IMR-90 (cell line): ENCODE measurements around the gene CDC34. TPM values are rescaled to one million over a fixed set of nuclear protein-coding genes. Genes with fewer than 3 reads are reported as not detected.

ENCODE experiments used
- ATAC-seq: fragments of 200-7000 bp; cut with Tn5 transposase; 2 replicates; pipeline ENCODE4 v1.9.1; 2020; ENCODE audit warnings: low read depth, mild to moderate bottlenecking, moderate library complexity
- BruUV-seq: library from RNA; stranded (reverse); fragments of 400-500 nt; replicated peaks from 2 replicates; lab custom pipeline; 2021; lab: Mats Ljungman, UMichigan
- CTCF ChIA-PET: fragments of 300-600 bp; formaldehyde crosslinking; extraction: SDS; loops from one replicate; lab custom pipeline; 2021; ENCODE audit warnings: antibody characterized with exemption; lab: Yijun Ruan, JAX
- POLR2A ChIA-PET: fragments of 300-600 bp; sonication (Branson Sonifier 250); formaldehyde crosslinking; loops from one replicate; lab custom pipeline; 2022; ENCODE audit warnings: antibody characterized with exemption; ENCODE audit not compliant: unreplicated experiment; lab: Charles Lee
- DNase-seq: peaks from one replicate; pipeline ENCODE4 v3.0.0; 2013
- H2AFZ ChIP-seq: replicated peaks from 2 replicates; pipeline ENCODE3; 2013; ENCODE audit warnings: low read length, mild to moderate bottlenecking; ENCODE audit not compliant: poor library complexity
- H2AK5ac ChIP-seq: 2 replicates; pipeline ENCODE4 v1.6.1; 2013; ENCODE audit warnings: low read depth, low read length, inconsistent platforms
- H2AK9ac ChIP-seq: replicated peaks from 2 replicates; pipeline ENCODE3; 2013; ENCODE audit warnings: mild to moderate bottlenecking, low read depth, low read length, moderate library complexity; ENCODE audit not compliant: poor library complexity
- H2BK120ac ChIP-seq: 2 replicates; pipeline ENCODE4 v1.6.1; 2013; ENCODE audit warnings: low read depth, low read length, inconsistent platforms
- H2BK15ac ChIP-seq: 3 replicates; pipeline ENCODE4 v1.6.1; 2013; ENCODE audit warnings: low read depth, low read length, inconsistent platforms
- H2BK20ac ChIP-seq: 2 replicates; pipeline ENCODE4 v1.6.1; 2013; ENCODE audit warnings: low read depth, mild to moderate bottlenecking, inconsistent platforms, low read length, moderate library complexity
- H2BK5ac ChIP-seq: 2 replicates; pipeline ENCODE4 v1.6.1; 2013; ENCODE audit warnings: mild to moderate bottlenecking, low read depth, low read length, inconsistent platforms; ENCODE audit not compliant: poor library complexity, severe bottlenecking
- H3K14ac ChIP-seq: replicated peaks from 2 replicates; pipeline ENCODE4 v1.6.1; 2013; ENCODE audit warnings: low read depth, low read length, inconsistent platforms
- H3K18ac ChIP-seq: 2 replicates; pipeline ENCODE4 v1.6.1; 2013; ENCODE audit warnings: low read depth, low read length, control low read depth
- H3K23ac ChIP-seq: 2 replicates; pipeline ENCODE4 v1.6.1; 2013; ENCODE audit warnings: low read depth, low read length, inconsistent platforms
- H3K27ac ChIP-seq: 2 replicates; pipeline ENCODE4 v1.5.1; 2013; ENCODE audit warnings: mild to moderate bottlenecking, control low read depth, low read length; ENCODE audit not compliant: insufficient read depth
- H3K27me3 ChIP-seq: 2 replicates; pipeline ENCODE4 v1.6.1; 2013; ENCODE audit warnings: low read length; ENCODE audit not compliant: control insufficient read depth, insufficient read depth
- H3K36me3 ChIP-seq: 2 replicates; pipeline ENCODE4 v1.6.1; 2013; ENCODE audit warnings: low read length, mixed read lengths; ENCODE audit not compliant: control insufficient read depth, insufficient read depth
- H3K4ac ChIP-seq: 2 replicates; pipeline ENCODE4 v1.6.1; 2013; ENCODE audit warnings: low read depth, low read length, inconsistent platforms
- H3K4me1 ChIP-seq: 2 replicates; pipeline ENCODE4 v1.6.1; 2013; ENCODE audit warnings: low read length, mixed read lengths; ENCODE audit not compliant: control insufficient read depth, insufficient read depth
- H3K4me2 ChIP-seq: 2 replicates; pipeline ENCODE4 v1.6.1; 2013; ENCODE audit warnings: low read depth, mild to moderate bottlenecking, control low read depth, low read length, moderate library complexity
- H3K4me3 ChIP-seq: 2 replicates; pipeline ENCODE4 v1.5.1; 2013; ENCODE audit warnings: low read depth, mild to moderate bottlenecking, control low read depth, low read length, moderate library complexity; ENCODE audit not compliant: insufficient read depth
- H3K56ac ChIP-seq: 2 replicates; pipeline ENCODE4 v1.6.1; 2013; ENCODE audit warnings: low read length, inconsistent platforms; ENCODE audit not compliant: insufficient read depth; ENCODE audit errors: extremely low read depth
- H3K79me1 ChIP-seq, 2 experiments: 2 replicates each; pipeline ENCODE4 v1.6.1; 2013; ENCODE audit warnings: low read length in 2 of 2, inconsistent platforms in 1 of 2, low read depth in 1 of 2
- H3K9ac ChIP-seq: 2 replicates; pipeline ENCODE4 v1.6.1; 2013; ENCODE audit warnings: low read depth, low read length, control low read depth
- H3K9me1 ChIP-seq: 2 replicates; pipeline ENCODE4 v1.6.1; 2013; ENCODE audit warnings: low read length, inconsistent platforms; ENCODE audit not compliant: insufficient read depth
- H3K9me3 ChIP-seq: 2 replicates; pipeline ENCODE4 v1.6.1; 2013; ENCODE audit warnings: low read length; ENCODE audit not compliant: control insufficient read depth, insufficient read depth
- H4K20me1 ChIP-seq: 2 replicates; pipeline ENCODE4 v1.6.1; 2013; ENCODE audit warnings: low read length, inconsistent platforms; ENCODE audit not compliant: insufficient read depth
- H4K5ac ChIP-seq: 2 replicates; pipeline ENCODE4 v1.6.1; 2013; ENCODE audit warnings: mild to moderate bottlenecking, low read depth, low read length, control low read depth
- H4K8ac ChIP-seq, 2 experiments: 2 replicates each; pipeline ENCODE4 v1.6.1; 2013; ENCODE audit warnings: low read depth in 2 of 2, low read length in 2 of 2, control low read depth in 1 of 2, inconsistent platforms in 1 of 2
- H4K91ac ChIP-seq: 2 replicates; pipeline ENCODE4 v1.6.1; 2013; ENCODE audit warnings: low read depth, low read length, inconsistent platforms; ENCODE audit not compliant: insufficient read depth
- MXI1 ChIP-seq: IDR thresholded peaks from 2 replicates; pipeline ENCODE4 v1.6.1; 2012; ENCODE audit warnings: low read depth, mild to moderate bottlenecking, low read length, moderate library complexity, borderline replicate concordance
- WGBS, 2 experiments: methylation state at CpG; one replicate each; pipeline versions ENCODE4 v1.1.5 to v1.1.7; 2013; ENCODE audit warnings: missing lambda C conversion rate in 2 of 2; ENCODE audit not compliant: insufficient read length in 1 of 2; ENCODE audit errors: extremely low coverage in 2 of 2; 5-methylcytosine and 5-hydroxymethylcytosine counted together
- dilution Hi-C: fragments of 300-500 bp; cut with HindIII; formaldehyde crosslinking; loops from one replicate; pipeline ENCODE4 v1.14.3; 2018; ENCODE audit warnings: low sequenced_read_pairs; ENCODE audit not compliant: unreplicated experiment
- in situ Hi-C: fragments of 300-500 bp; cut with MboI; formaldehyde crosslinking; loops from 3 replicates; pipeline ENCODE4 v1.14.3; 2019; ENCODE audit warnings: low sequenced_read_pairs, inconsistent platforms, mixed read lengths
- intact Hi-C: fragments of 100-400 bp; cut with micrococcal nuclease; formaldehyde crosslinking; loops from 2 replicates; pipeline ENCODE4 v1.10.0; 2022
- polyA plus RNA-seq, 3 experiments: library from polyadenylated mRNA; depleted of rRNA; stranded (reverse); fragments of >200 nt; gene quantifications; 2 replicates each; pipeline ENCODE4 v1.2.3, GENCODE V29; 2012; ENCODE audit warnings: low replicate concordance in 1 of 3
- total RNA-seq: library from RNA; depleted of rRNA; stranded (reverse); fragments of >200 nt; gene quantifications from 2 replicates; pipeline ENCODE4 v1.2.3, GENCODE V29; 2012

Gene CDC34
- total and polyA plus RNA-seq, 2 of the 4 experiments (the other 2 are of a cell fraction), result 35.7 to 68.9 TPM

DNA sequence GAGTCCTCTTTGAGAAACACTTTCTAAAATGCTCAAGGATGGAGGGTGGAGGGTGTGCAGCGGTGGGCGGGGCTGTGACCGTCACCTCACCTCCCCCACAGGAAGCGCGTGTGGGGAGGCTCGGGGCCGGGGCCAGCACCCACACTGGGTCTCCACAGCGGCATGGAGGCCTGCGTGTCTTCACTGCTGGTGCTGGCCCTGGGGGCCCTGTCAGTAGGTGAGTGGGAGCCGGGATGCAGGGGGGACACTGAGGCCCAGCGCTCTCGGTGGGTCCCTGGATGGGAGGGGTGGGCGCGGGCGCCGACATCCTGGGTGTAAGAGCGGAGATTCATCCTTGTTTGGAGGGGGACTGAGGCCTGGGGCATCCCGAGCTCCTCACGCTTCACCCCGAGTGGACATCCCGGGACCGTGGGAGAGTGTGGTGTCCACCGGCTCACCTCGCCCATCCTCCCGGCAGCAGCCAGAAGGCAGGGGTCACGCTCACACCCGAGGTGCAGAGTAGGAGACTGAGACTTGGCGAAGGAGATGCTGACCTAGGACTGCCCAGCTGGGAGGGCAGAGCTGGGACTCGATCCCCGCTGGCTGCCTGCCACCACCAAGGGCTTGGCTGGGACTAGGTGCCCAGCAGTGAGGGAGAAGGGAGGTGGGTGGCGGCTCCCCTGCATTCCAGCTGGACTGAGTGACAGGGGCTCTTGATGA is 12.5 kb downstream of the CDC34 start, which contains the start of gene GZMM:
GZMM (plus strand) TSS at position 144 of the 699 bp plus-strand sequence; CDS start at position 163, 19 bp downstream.
- no peak within 1 kb of the TSS for H3K4me2 ChIP-seq
- no peaks in the 10 kb centered on the region; a peak in 1 of 4 replicates for H3K79me1 ChIP-seq
- in situ Hi-C loops (no loop called here), dilution Hi-C loops (no loop called here), intact Hi-C loops (no loop called here)
- H4K91ac ChIP-seq, result no peak within 1 kb of the TSS
- no peak within 1 kb of the TSS for H4K8ac ChIP-seq
- peaks cover 8% of the 10 kb centered on the region for H3K9me1 ChIP-seq
- no peaks in the 10 kb centered on the region for H3K27me3 ChIP-seq
- no peak within 1 kb of the TSS for H2BK5ac ChIP-seq
- no peak within 1 kb of the TSS for H3K27ac ChIP-seq
- no peak for TF ChIP-seq MXI1
- ChIA-PET CTCF (no interaction called here), POLR2A (no interaction called here)
- WGBS, 2 experiments, result 63% methylated on average over 11 of the region's 31 CpGs; no CpG with 5 or more reads in 1 of the 2 experiments
- H3K14ac ChIP-seq, result no peak within 1 kb of the TSS
- no peak within 1 kb of the TSS for H3K4ac ChIP-seq
- no peak within 1 kb of the TSS for H2AK5ac ChIP-seq
- no peak within 1 kb of the TSS for H2AK9ac ChIP-seq
- no peak within 1 kb of the TSS for H3K56ac ChIP-seq
- peaks cover 25% of the 10 kb centered on the region for H3K36me3 ChIP-seq
- H3K23ac ChIP-seq, result no peak within 1 kb of the TSS
- no peak within 1 kb of the TSS for H2BK15ac ChIP-seq
- H3K9me3 ChIP-seq, result no peaks in the 10 kb centered on the region
- H3K18ac ChIP-seq, result no peak within 1 kb of the TSS
- no peak within 1 kb of the TSS for H4K5ac ChIP-seq
- H2AFZ ChIP-seq, result no peak within 1 kb of the TSS
- H3K4me1 ChIP-seq, result no peaks in the 10 kb centered on the region
- peaks cover 7% of the 10 kb centered on the region for H4K20me1 ChIP-seq
- H2BK120ac ChIP-seq, result no peak within 1 kb of the TSS
- BruUV-seq, result no TSS peak
- DNase-seq (no peak), ATAC-seq (peak; percentile 15; the same call in 1 of the 2 replicates)
- H3K4me3 ChIP-seq, result no peak within 1 kb of the TSS
- no peak within 1 kb of the TSS for H3K9ac ChIP-seq
- no peak within 1 kb of the TSS for H2BK20ac ChIP-seq
